IMR-90 (cell line): Measurements from ENCODE around the gene CBL. TPM values are rescaled to one million over a fixed set of nuclear protein-coding genes. Genes with fewer than 3 reads are reported as not detected.

ENCODE experiments used
- ATAC-seq: fragments of 200-7000 bp; cut with Tn5 transposase; 2 replicates; pipeline ENCODE4 v1.9.1; 2020; ENCODE audit warnings: low read depth, mild to moderate bottlenecking, moderate library complexity
- BruUV-seq: library from RNA; stranded (reverse); fragments of 400-500 nt; replicated peaks from 2 replicates; lab custom pipeline; 2021; lab: Mats Ljungman, UMichigan
- CTCF ChIA-PET: fragments of 300-600 bp; formaldehyde crosslinking; extraction: SDS; loops from one replicate; lab custom pipeline; 2021; ENCODE audit warnings: antibody characterized with exemption; lab: Yijun Ruan, JAX
- POLR2A ChIA-PET: fragments of 300-600 bp; sonication (Branson Sonifier 250); formaldehyde crosslinking; loops from one replicate; lab custom pipeline; 2022; ENCODE audit warnings: antibody characterized with exemption; ENCODE audit not compliant: unreplicated experiment; lab: Charles Lee
- DNase-seq: peaks from one replicate; pipeline ENCODE4 v3.0.0; 2013
- H2AFZ ChIP-seq: replicated peaks from 2 replicates; pipeline ENCODE3; 2013; ENCODE audit warnings: low read length, mild to moderate bottlenecking; ENCODE audit not compliant: poor library complexity
- H2AK5ac ChIP-seq: 2 replicates; pipeline ENCODE4 v1.6.1; 2013; ENCODE audit warnings: low read depth, low read length, inconsistent platforms
- H2AK9ac ChIP-seq: replicated peaks from 2 replicates; pipeline ENCODE3; 2013; ENCODE audit warnings: mild to moderate bottlenecking, low read depth, low read length, moderate library complexity; ENCODE audit not compliant: poor library complexity
- H2BK120ac ChIP-seq: 2 replicates; pipeline ENCODE4 v1.6.1; 2013; ENCODE audit warnings: low read depth, low read length, inconsistent platforms
- H2BK15ac ChIP-seq: 3 replicates; pipeline ENCODE4 v1.6.1; 2013; ENCODE audit warnings: low read depth, low read length, inconsistent platforms
- H2BK20ac ChIP-seq: 2 replicates; pipeline ENCODE4 v1.6.1; 2013; ENCODE audit warnings: low read depth, mild to moderate bottlenecking, inconsistent platforms, low read length, moderate library complexity
- H2BK5ac ChIP-seq: 2 replicates; pipeline ENCODE4 v1.6.1; 2013; ENCODE audit warnings: mild to moderate bottlenecking, low read depth, low read length, inconsistent platforms; ENCODE audit not compliant: poor library complexity, severe bottlenecking
- H3K14ac ChIP-seq: replicated peaks from 2 replicates; pipeline ENCODE4 v1.6.1; 2013; ENCODE audit warnings: low read depth, low read length, inconsistent platforms
- H3K18ac ChIP-seq: 2 replicates; pipeline ENCODE4 v1.6.1; 2013; ENCODE audit warnings: low read depth, low read length, control low read depth
- H3K23ac ChIP-seq: 2 replicates; pipeline ENCODE4 v1.6.1; 2013; ENCODE audit warnings: low read depth, low read length, inconsistent platforms
- H3K27ac ChIP-seq: 2 replicates; pipeline ENCODE4 v1.5.1; 2013; ENCODE audit warnings: mild to moderate bottlenecking, control low read depth, low read length; ENCODE audit not compliant: insufficient read depth
- H3K27me3 ChIP-seq: 2 replicates; pipeline ENCODE4 v1.6.1; 2013; ENCODE audit warnings: low read length; ENCODE audit not compliant: control insufficient read depth, insufficient read depth
- H3K36me3 ChIP-seq: 2 replicates; pipeline ENCODE4 v1.6.1; 2013; ENCODE audit warnings: low read length, mixed read lengths; ENCODE audit not compliant: control insufficient read depth, insufficient read depth
- H3K4ac ChIP-seq: 2 replicates; pipeline ENCODE4 v1.6.1; 2013; ENCODE audit warnings: low read depth, low read length, inconsistent platforms
- H3K4me1 ChIP-seq: 2 replicates; pipeline ENCODE4 v1.6.1; 2013; ENCODE audit warnings: low read length, mixed read lengths; ENCODE audit not compliant: control insufficient read depth, insufficient read depth
- H3K4me2 ChIP-seq: 2 replicates; pipeline ENCODE4 v1.6.1; 2013; ENCODE audit warnings: low read depth, mild to moderate bottlenecking, control low read depth, low read length, moderate library complexity
- H3K4me3 ChIP-seq: 2 replicates; pipeline ENCODE4 v1.5.1; 2013; ENCODE audit warnings: low read depth, mild to moderate bottlenecking, control low read depth, low read length, moderate library complexity; ENCODE audit not compliant: insufficient read depth
- H3K56ac ChIP-seq: 2 replicates; pipeline ENCODE4 v1.6.1; 2013; ENCODE audit warnings: low read length, inconsistent platforms; ENCODE audit not compliant: insufficient read depth; ENCODE audit errors: extremely low read depth
- H3K79me1 ChIP-seq, 2 experiments: 2 replicates each; pipeline ENCODE4 v1.6.1; 2013; ENCODE audit warnings: low read length in 2 of 2, inconsistent platforms in 1 of 2, low read depth in 1 of 2
- H3K9ac ChIP-seq: 2 replicates; pipeline ENCODE4 v1.6.1; 2013; ENCODE audit warnings: low read depth, low read length, control low read depth
- H3K9me1 ChIP-seq: 2 replicates; pipeline ENCODE4 v1.6.1; 2013; ENCODE audit warnings: low read length, inconsistent platforms; ENCODE audit not compliant: insufficient read depth
- H3K9me3 ChIP-seq: 2 replicates; pipeline ENCODE4 v1.6.1; 2013; ENCODE audit warnings: low read length; ENCODE audit not compliant: control insufficient read depth, insufficient read depth
- H4K20me1 ChIP-seq: 2 replicates; pipeline ENCODE4 v1.6.1; 2013; ENCODE audit warnings: low read length, inconsistent platforms; ENCODE audit not compliant: insufficient read depth
- H4K5ac ChIP-seq: 2 replicates; pipeline ENCODE4 v1.6.1; 2013; ENCODE audit warnings: mild to moderate bottlenecking, low read depth, low read length, control low read depth
- H4K8ac ChIP-seq, 2 experiments: 2 replicates each; pipeline ENCODE4 v1.6.1; 2013; ENCODE audit warnings: low read depth in 2 of 2, low read length in 2 of 2, control low read depth in 1 of 2, inconsistent platforms in 1 of 2
- H4K91ac ChIP-seq: 2 replicates; pipeline ENCODE4 v1.6.1; 2013; ENCODE audit warnings: low read depth, low read length, inconsistent platforms; ENCODE audit not compliant: insufficient read depth
- CEBPB ChIP-seq: IDR thresholded peaks from 2 replicates; pipeline ENCODE4 v1.6.1; 2012; ENCODE audit warnings: low read depth, low read length, improper control_type of control experiment
- NFE2L2 ChIP-seq: fragments of 150-350 bp; IDR thresholded peaks from 2 replicates; pipeline ENCODE4 v1.6.1; 2016; ENCODE audit warnings: low read depth, mild to moderate bottlenecking, low read length
- RFX5 ChIP-seq: IDR thresholded peaks from 2 replicates; pipeline ENCODE4 v1.8.0; 2012; ENCODE audit warnings: low read depth, mild to moderate bottlenecking, low read length, moderate library complexity
- SMC3 ChIP-seq: fragments of 150-350 bp; IDR thresholded peaks from 2 replicates; pipeline ENCODE4 v1.6.1; 2016; ENCODE audit warnings: low read depth, mild to moderate bottlenecking, antibody characterized with exemption, low read length, moderate library complexity
- WGBS, 2 experiments: methylation state at CpG; one replicate each; pipeline versions ENCODE4 v1.1.5 to v1.1.7; 2013; ENCODE audit warnings: missing lambda C conversion rate in 2 of 2; ENCODE audit not compliant: insufficient read length in 1 of 2; ENCODE audit errors: extremely low coverage in 2 of 2; 5-methylcytosine and 5-hydroxymethylcytosine counted together
- dilution Hi-C: fragments of 300-500 bp; cut with HindIII; formaldehyde crosslinking; loops from one replicate; pipeline ENCODE4 v1.14.3; 2018; ENCODE audit warnings: low sequenced_read_pairs; ENCODE audit not compliant: unreplicated experiment
- in situ Hi-C: fragments of 300-500 bp; cut with MboI; formaldehyde crosslinking; loops from 3 replicates; pipeline ENCODE4 v1.14.3; 2019; ENCODE audit warnings: low sequenced_read_pairs, inconsistent platforms, mixed read lengths
- intact Hi-C: fragments of 100-400 bp; cut with micrococcal nuclease; formaldehyde crosslinking; loops from 2 replicates; pipeline ENCODE4 v1.10.0; 2022
- polyA plus RNA-seq, 3 experiments: library from polyadenylated mRNA; depleted of rRNA; stranded (reverse); fragments of >200 nt; gene quantifications; 2 replicates each; pipeline ENCODE4 v1.2.3, GENCODE V29; 2012; ENCODE audit warnings: low replicate concordance in 1 of 3
- total RNA-seq: library from RNA; depleted of rRNA; stranded (reverse); fragments of >200 nt; gene quantifications from 2 replicates; pipeline ENCODE4 v1.2.3, GENCODE V29; 2012
- TF ChIP-seq, protein P1 (sequence below): conservative IDR thresholded peaks from 2 replicates; pipeline ENCODE4 v1.5.1; 2012; ENCODE audit warnings: mild to moderate bottlenecking, low read depth, low read length, improper control_type of control experiment

The CBL gene
- total and polyA plus RNA-seq, 2 of the 4 experiments (the other 2 are of a cell fraction): 6.1 to 11.8 TPM

GRCh38 chr11:119297938-119298337 is 91.8 kb downstream of the CBL start:
- Histone ChIP-seq H3K18ac (no peak overlapping the region), H3K36me3 (peaks cover 28% of the 10 kb centered on the region), H4K8ac (no peak overlapping the region), H2AK9ac (no peak overlapping the region), H3K4me3 (no peak overlapping the region), H3K9ac (no peak overlapping the region), H3K79me1 (peaks cover 10 to 45% of the 10 kb centered on the region in 2 experiments), H3K27ac (no peak overlapping the region), H4K20me1 (no peaks in the 10 kb centered on the region), H2BK15ac (no peak overlapping the region), H3K56ac (no peak overlapping the region), H3K27me3 (no peaks in the 10 kb centered on the region), H4K5ac (no peak overlapping the region), H3K14ac (no peak overlapping the region), H2AK5ac (no peak overlapping the region), H4K91ac (no peak overlapping the region), H3K23ac (peak overlapping the region; percentile 54; the same call in 1 of the 2 replicates), H2BK5ac (peak overlapping the region; percentile 27), H3K4ac (no peak overlapping the region), H3K9me3 (no peaks in the 10 kb centered on the region), H2BK120ac (no peak overlapping the region), H3K4me1 (no peaks in the 10 kb centered on the region), H3K9me1 (peaks cover 2% of the 10 kb centered on the region; the same call in 1 of the 2 replicates), H2AFZ (no peak overlapping the region), H3K4me2 (no peak overlapping the region), H2BK20ac (no peak overlapping the region)
- intact Hi-C loops: no loop called here
- in situ Hi-C loops: no loop called here
- CTCF ChIA-PET: no interaction called here
- POLR2A ChIA-PET: interaction anchor here (1.0 kb wide), 1 partner anchor 11 kb away, joined by 3 read pairs; no protein-coding TSS in a partner anchor
- WGBS, 2 experiments: 100% methylated on average over 1 of the region's 3 CpGs; no CpG with 5 or more reads in 1 of the 2 experiments
- ATAC-seq (no peak), DNase-seq (no peak)
- TF ChIP-seq RFX5: no peak
- no peak for TF ChIP-seq NFE2L2
- TF ChIP-seq, protein P1, sequence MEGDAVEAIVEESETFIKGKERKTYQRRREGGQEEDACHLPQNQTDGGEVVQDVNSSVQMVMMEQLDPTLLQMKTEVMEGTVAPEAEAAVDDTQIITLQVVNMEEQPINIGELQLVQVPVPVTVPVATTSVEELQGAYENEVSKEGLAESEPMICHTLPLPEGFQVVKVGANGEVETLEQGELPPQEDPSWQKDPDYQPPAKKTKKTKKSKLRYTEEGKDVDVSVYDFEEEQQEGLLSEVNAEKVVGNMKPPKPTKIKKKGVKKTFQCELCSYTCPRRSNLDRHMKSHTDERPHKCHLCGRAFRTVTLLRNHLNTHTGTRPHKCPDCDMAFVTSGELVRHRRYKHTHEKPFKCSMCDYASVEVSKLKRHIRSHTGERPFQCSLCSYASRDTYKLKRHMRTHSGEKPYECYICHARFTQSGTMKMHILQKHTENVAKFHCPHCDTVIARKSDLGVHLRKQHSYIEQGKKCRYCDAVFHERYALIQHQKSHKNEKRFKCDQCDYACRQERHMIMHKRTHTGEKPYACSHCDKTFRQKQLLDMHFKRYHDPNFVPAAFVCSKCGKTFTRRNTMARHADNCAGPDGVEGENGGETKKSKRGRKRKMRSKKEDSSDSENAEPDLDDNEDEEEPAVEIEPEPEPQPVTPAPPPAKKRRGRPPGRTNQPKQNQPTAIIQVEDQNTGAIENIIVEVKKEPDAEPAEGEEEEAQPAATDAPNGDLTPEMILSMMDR: no peak
- TF ChIP-seq CEBPB: no peak
- no peak for TF ChIP-seq SMC3
- BruUV-seq: no TSS peak
- dilution Hi-C loops: no loop called here
